GM12878 (cell line): ENCODE measurements around the gene RIMBP2. TPM values are rescaled to one million over a fixed set of nuclear protein-coding genes. Genes with fewer than 3 reads are reported as not detected.

Source experiments
- ATAC-seq: fragments of 200-7000 bp; cut with Tn5 transposase; 3 replicates; pipeline ENCODE4 v1.9.1; 2020; ENCODE audit warnings: mild to moderate bottlenecking, moderate library complexity
- BruUV-seq: library from RNA; stranded (reverse); fragments of 400-500 nt; replicated peaks from 2 replicates; lab custom pipeline; 2021; lab: Mats Ljungman, UMichigan
- CTCF ChIA-PET: fragments of 300-600 bp; sonication (Branson Sonifier 250); formaldehyde crosslinking; extraction: SDS; loops from one replicate; lab custom pipeline; 2021; ENCODE audit warnings: inconsistent platforms; lab: Yijun Ruan, JAX
- POLR2A ChIA-PET: fragments of 350-600 bp; formaldehyde crosslinking; extraction: SDS; loops from one replicate; lab custom pipeline; 2021; ENCODE audit warnings: inconsistent platforms; lab: Charles Lee
- RAD21 ChIA-PET: fragments of 300-600 bp; sonication (Branson Sonifier 250); formaldehyde crosslinking; loops from one replicate; lab custom pipeline; 2023; ENCODE audit warnings: antibody characterized with exemption; ENCODE audit not compliant: unreplicated experiment; lab: Charles Lee
- SMC1A ChIA-PET: fragments of 300-600 bp; sonication (Branson Sonifier 250); formaldehyde crosslinking; loops from one replicate; lab custom pipeline; 2023; ENCODE audit not compliant: unreplicated experiment, uncharacterized antibody; lab: Charles Lee
- DNase-seq: peaks from one replicate; pipeline ENCODE4 v3.0.0-alpha.2; 2011; ENCODE audit warnings: low read depth, low spot score
- FAIRE-seq: peaks from 3 replicates; lab custom pipeline; 2011; peaks lifted over from hg19 to GRCh38; lab: Jason Lieb, UNC
- H2AFZ ChIP-seq: 2 replicates; pipeline ENCODE4 v1.6.0; 2011; ENCODE audit warnings: low read depth, low read length, control low read depth; ENCODE audit not compliant: control insufficient read depth
- H3K27ac ChIP-seq: 2 replicates; pipeline ENCODE4 v1.5.1; 2011; ENCODE audit warnings: control low read depth; ENCODE audit not compliant: control insufficient read depth, insufficient read depth
- H3K27me3 ChIP-seq, 2 experiments: replicated peaks in 1 of 2; 2 replicates each; pipeline versions ENCODE4 v1.6.0 to v1.6.1; 2011; ENCODE audit warnings: low read length in 1 of 2; ENCODE audit not compliant: control insufficient read depth in 2 of 2, insufficient read depth in 2 of 2
- H3K36me3 ChIP-seq, 2 experiments: 2 replicates each; pipeline ENCODE4 v1.5.1; 2011; ENCODE audit warnings: low read length in 1 of 2; ENCODE audit not compliant: control insufficient read depth in 2 of 2, insufficient read depth in 2 of 2
- H3K4me1 ChIP-seq: 2 replicates; pipeline ENCODE4 v1.6.1; 2011; ENCODE audit warnings: mild to moderate bottlenecking, low read length, moderate library complexity, mixed read lengths; ENCODE audit not compliant: control insufficient read depth, insufficient read depth
- H3K4me2 ChIP-seq: 2 replicates; pipeline ENCODE4 v1.6.0; 2011; ENCODE audit warnings: control low read depth; ENCODE audit not compliant: control insufficient read depth, insufficient read depth
- H3K4me3 ChIP-seq: fragments of 200-600 bp; sonication (generic); 2 replicates; pipeline ENCODE4 v1.5.1; 2016
- H3K79me2 ChIP-seq: 2 replicates; pipeline ENCODE4 v1.6.0; 2011; ENCODE audit warnings: low read length; ENCODE audit not compliant: control insufficient read depth, insufficient read depth
- H3K9ac ChIP-seq: 2 replicates; pipeline ENCODE4 v1.8.0; 2011; ENCODE audit warnings: low read length, control low read depth, mixed read lengths; ENCODE audit not compliant: control insufficient read depth, insufficient read depth
- H3K9me3 ChIP-seq: replicated peaks from 3 replicates; pipeline ENCODE4 v1.5.1; 2011; ENCODE audit warnings: mild to moderate bottlenecking, low read length; ENCODE audit not compliant: control insufficient read depth, insufficient read depth
- H4K20me1 ChIP-seq: 2 replicates; pipeline ENCODE4 v1.6.0; 2011; ENCODE audit not compliant: control insufficient read depth, insufficient read depth
- DPF2 ChIP-seq: fragments of 450-650 bp; IDR thresholded peaks from 2 replicates; pipeline ENCODE4 v1.6.1; 2017; ENCODE audit warnings: mild to moderate bottlenecking
- IKZF1 ChIP-seq: fragments of 450-650 bp; conservative IDR thresholded peaks from 2 replicates; pipeline ENCODE4 v1.6.1; 2017; ENCODE audit warnings: antibody characterized with exemption, mild to moderate bottlenecking
- IRF4 ChIP-seq: IDR thresholded peaks from 2 replicates; pipeline ENCODE4 v1.6.1; 2011; ENCODE audit warnings: low read depth, low read length
- KDM1A ChIP-seq: fragments of 200-600 bp; sonication (generic); IDR thresholded peaks from 2 replicates; pipeline ENCODE4 v1.6.1; 2016; ENCODE audit warnings: borderline replicate concordance
- NFXL1 ChIP-seq: fragments of 450-650 bp; IDR thresholded peaks from 2 replicates; pipeline ENCODE4 v1.6.1; 2017; ENCODE audit warnings: antibody characterized with exemption, mild to moderate bottlenecking, borderline replicate concordance
- NRF1 ChIP-seq: conservative IDR thresholded peaks from 2 replicates; pipeline ENCODE4 v1.6.1; 2011; ENCODE audit warnings: mild to moderate bottlenecking, low read depth, low read length, improper control_type of control experiment
- RB1 ChIP-seq: fragments of 450-650 bp; formaldehyde crosslinking; IDR thresholded peaks from 2 replicates; pipeline ENCODE4 v1.6.1; 2017; ENCODE audit warnings: mild to moderate bottlenecking, borderline replicate concordance
- RBBP5 ChIP-seq: fragments of 200-600 bp; sonication (generic); conservative IDR thresholded peaks from 2 replicates; pipeline ENCODE4 v1.6.1; 2016
- SREBF1 ChIP-seq: IDR thresholded peaks from 2 replicates; pipeline ENCODE4 v1.6.1; 2012; ENCODE audit warnings: mild to moderate bottlenecking, low read length
- TCF12 ChIP-seq: IDR thresholded peaks from 2 replicates; pipeline ENCODE4 v1.6.1; 2011; ENCODE audit warnings: low read depth, mild to moderate bottlenecking, low read length
- ZNF207 ChIP-seq: fragments of 450-650 bp; IDR thresholded peaks from 2 replicates; pipeline ENCODE4 v1.6.1; 2014; ENCODE audit warnings: antibody characterized with exemption, mild to moderate bottlenecking, borderline replicate concordance
- ZNF384 ChIP-seq: IDR thresholded peaks from 2 replicates; pipeline ENCODE4 v1.6.1; 2012; ENCODE audit warnings: low read depth, mild to moderate bottlenecking, low read length, improper control_type of control experiment, borderline replicate concordance
- ZSCAN29 ChIP-seq: fragments of 450-650 bp; IDR thresholded peaks from 2 replicates; pipeline ENCODE4 v1.6.1; 2017; ENCODE audit warnings: mild to moderate bottlenecking, moderate library complexity
- WGBS: methylation state at CpG from one replicate; pipeline ENCODE4 v1.1.6; 2016; ENCODE audit warnings: low lambda C conversion rate; ENCODE audit not compliant: insufficient replicate concordance, insufficient coverage; ENCODE audit errors: missing lambda C conversion rate; 5-methylcytosine and 5-hydroxymethylcytosine counted together
- in situ Hi-C: fragments of 300-500 bp; cut with MboI; formaldehyde crosslinking; loops from 9 replicates; pipeline ENCODE4 v1.14.3; 2018; ENCODE audit warnings: mixed read lengths
- intact Hi-C: fragments of 100-400 bp; cut with micrococcal nuclease; formaldehyde crosslinking; loops from one replicate; pipeline ENCODE4 v1.14.2; 2022; ENCODE audit not compliant: unreplicated experiment
- polyA plus RNA-seq, 11 experiments: library from polyadenylated mRNA; depleted of rRNA in 4 of 11; unstranded in 6 of 11; stranded (reverse) in 5 of 11; fragments of >200 nt; fragmentation: Nextera tagmentation in 4 of 11; fragmentation: Illumina TruSeq in 1 of 11; extraction: Ambion mirVana in 4 of 11; extraction: Trizol in 1 of 11; gene quantifications; 1 replicate in 1 of 11; 2 replicates in 10 of 11; pipeline versions ENCODE4 v1.2.1 to v1.2.3, GENCODE V29; 2011 to 2016; ENCODE audit warnings: inconsistent platforms in 2 of 11, missing spikeins in 2 of 11, low read depth in 1 of 11
- total RNA-seq, 4 experiments: library from RNA; depleted of rRNA in 3 of 4; stranded (reverse); fragments of >200 nt in 3 of 4; fragmentation: Illumina TruSeq in 1 of 4; extraction: Trizol in 1 of 4; gene quantifications; 2 replicates each; pipeline versions ENCODE4 v1.2.1 to v1.2.3, GENCODE V29; 2013 to 2021
- TF ChIP-seq, protein P1 (sequence below), 3 experiments: IDR thresholded peaks in 2 of 3; conservative IDR thresholded peaks in 1 of 3; 2 replicates each; pipeline ENCODE4 v1.5.1; 2011; ENCODE audit warnings: low read depth in 3 of 3, low read length in 3 of 3, mild to moderate bottlenecking in 3 of 3, control low read depth in 2 of 3, moderate library complexity in 2 of 3, inconsistent platforms in 1 of 3, mixed read lengths in 1 of 3; ENCODE audit not compliant: control insufficient read depth in 2 of 3, insufficient read depth in 1 of 3; ENCODE audit errors: extremely low read depth in 1 of 3
- TF ChIP-seq, protein P2 (sequence below): fragments of 450-650 bp; IDR thresholded peaks from 2 replicates; pipeline ENCODE4 v1.6.1; 2017; ENCODE audit warnings: mild to moderate bottlenecking, low read depth, inconsistent platforms; ENCODE audit not compliant: poor library complexity, severe bottlenecking
- TF ChIP-seq, protein P3 (sequence below): fragments of 450-650 bp; formaldehyde crosslinking; IDR thresholded peaks from 2 replicates; pipeline ENCODE4 v1.4.0; 2022; ENCODE audit warnings: mild to moderate bottlenecking, moderate library complexity
- TF ChIP-seq, protein P4 (sequence below): fragments of 450-650 bp; IDR thresholded peaks from 2 replicates; pipeline ENCODE4 v1.6.1; 2017; ENCODE audit warnings: borderline replicate concordance

Gene RIMBP2
- total and polyA plus RNA-seq, 10 of the 15 experiments (the other 5 are each of a cell fraction or from before 2014, with no cell fraction given): 0.04 to 2.9 (median 0.07) TPM; not detected in 1

DNA sequence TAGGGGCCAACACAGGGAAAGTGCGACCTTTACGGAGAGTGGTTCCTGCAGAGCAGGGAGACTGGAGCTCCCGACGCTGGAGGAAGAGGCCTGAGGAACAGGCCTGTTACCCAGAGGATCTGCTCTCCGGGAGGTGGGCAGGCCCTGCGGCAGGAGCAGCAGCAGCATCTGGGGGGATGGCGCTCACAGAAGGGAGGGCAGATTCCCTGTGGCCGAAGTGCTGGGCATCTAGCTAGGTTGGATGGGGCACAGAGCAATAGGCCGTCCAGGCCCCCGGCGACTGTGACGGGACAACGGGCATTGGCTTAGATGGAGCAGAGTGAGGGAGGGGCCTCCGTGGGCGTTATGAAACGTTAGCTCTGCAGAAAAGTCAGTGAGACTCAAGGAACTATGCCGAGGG, 242.8 kb downstream of the RIMBP2 start (continued):
- TF ChIP-seq TCF12 (no peak), IKZF1 (no peak), DPF2 (no peak), NFXL1 (no peak), IRF4 (no peak), ZSCAN29 (no peak), ZNF207 (no peak), NRF1 (no peak)
- TF ChIP-seq, protein P1, sequence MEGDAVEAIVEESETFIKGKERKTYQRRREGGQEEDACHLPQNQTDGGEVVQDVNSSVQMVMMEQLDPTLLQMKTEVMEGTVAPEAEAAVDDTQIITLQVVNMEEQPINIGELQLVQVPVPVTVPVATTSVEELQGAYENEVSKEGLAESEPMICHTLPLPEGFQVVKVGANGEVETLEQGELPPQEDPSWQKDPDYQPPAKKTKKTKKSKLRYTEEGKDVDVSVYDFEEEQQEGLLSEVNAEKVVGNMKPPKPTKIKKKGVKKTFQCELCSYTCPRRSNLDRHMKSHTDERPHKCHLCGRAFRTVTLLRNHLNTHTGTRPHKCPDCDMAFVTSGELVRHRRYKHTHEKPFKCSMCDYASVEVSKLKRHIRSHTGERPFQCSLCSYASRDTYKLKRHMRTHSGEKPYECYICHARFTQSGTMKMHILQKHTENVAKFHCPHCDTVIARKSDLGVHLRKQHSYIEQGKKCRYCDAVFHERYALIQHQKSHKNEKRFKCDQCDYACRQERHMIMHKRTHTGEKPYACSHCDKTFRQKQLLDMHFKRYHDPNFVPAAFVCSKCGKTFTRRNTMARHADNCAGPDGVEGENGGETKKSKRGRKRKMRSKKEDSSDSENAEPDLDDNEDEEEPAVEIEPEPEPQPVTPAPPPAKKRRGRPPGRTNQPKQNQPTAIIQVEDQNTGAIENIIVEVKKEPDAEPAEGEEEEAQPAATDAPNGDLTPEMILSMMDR (IDR thresholded peaks at IDR 0.05 in 2 of 3, conservative IDR thresholded peaks at IDR 0.05 in 1 of 3; ENCODE audit: control insufficient read depth in 2 of 3, extremely low read depth in 1 of 3, insufficient read depth in 1 of 3, low read depth in 3 of 3, low read length in 3 of 3): no peak
- TF ChIP-seq, protein P2, sequence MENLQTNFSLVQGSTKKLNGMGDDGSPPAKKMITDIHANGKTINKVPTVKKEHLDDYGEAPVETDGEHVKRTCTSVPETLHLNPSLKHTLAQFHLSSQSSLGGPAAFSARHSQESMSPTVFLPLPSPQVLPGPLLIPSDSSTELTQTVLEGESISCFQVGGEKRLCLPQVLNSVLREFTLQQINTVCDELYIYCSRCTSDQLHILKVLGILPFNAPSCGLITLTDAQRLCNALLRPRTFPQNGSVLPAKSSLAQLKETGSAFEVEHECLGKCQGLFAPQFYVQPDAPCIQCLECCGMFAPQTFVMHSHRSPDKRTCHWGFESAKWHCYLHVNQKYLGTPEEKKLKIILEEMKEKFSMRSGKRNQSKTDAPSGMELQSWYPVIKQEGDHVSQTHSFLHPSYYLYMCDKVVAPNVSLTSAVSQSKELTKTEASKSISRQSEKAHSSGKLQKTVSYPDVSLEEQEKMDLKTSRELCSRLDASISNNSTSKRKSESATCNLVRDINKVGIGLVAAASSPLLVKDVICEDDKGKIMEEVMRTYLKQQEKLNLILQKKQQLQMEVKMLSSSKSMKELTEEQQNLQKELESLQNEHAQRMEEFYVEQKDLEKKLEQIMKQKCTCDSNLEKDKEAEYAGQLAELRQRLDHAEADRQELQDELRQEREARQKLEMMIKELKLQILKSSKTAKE: no peak

DNA sequence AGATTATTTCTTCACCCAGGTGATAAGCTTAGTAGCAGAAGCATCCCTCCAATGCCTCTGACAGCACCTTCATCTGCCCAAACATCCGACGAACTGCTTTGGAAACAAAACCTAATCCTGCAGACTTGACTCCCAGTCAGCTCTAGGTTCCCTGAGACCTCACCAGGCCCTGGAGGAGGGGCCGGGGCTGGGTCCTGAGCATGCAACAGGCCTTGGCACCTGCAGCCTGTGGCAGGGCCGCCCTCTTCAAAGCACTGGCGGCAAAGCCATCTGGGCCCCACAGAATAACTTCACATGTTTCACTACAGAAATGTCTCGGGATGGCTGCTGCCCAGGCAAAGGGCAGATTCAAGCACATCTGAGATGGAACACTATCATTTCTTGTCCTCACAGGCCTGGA, 245.1 kb downstream of the RIMBP2 start:
- ChIA-PET RAD21 (no interaction called here), POLR2A (no interaction called here)
- BruUV-seq: no TSS peak
- TF ChIP-seq ZNF384: no peak
- TF ChIP-seq SREBF1: no peak
- no peak for TF ChIP-seq IRF4
- TF ChIP-seq RBBP5: no peak
- no peak for TF ChIP-seq RB1
- TF ChIP-seq, protein P3, sequence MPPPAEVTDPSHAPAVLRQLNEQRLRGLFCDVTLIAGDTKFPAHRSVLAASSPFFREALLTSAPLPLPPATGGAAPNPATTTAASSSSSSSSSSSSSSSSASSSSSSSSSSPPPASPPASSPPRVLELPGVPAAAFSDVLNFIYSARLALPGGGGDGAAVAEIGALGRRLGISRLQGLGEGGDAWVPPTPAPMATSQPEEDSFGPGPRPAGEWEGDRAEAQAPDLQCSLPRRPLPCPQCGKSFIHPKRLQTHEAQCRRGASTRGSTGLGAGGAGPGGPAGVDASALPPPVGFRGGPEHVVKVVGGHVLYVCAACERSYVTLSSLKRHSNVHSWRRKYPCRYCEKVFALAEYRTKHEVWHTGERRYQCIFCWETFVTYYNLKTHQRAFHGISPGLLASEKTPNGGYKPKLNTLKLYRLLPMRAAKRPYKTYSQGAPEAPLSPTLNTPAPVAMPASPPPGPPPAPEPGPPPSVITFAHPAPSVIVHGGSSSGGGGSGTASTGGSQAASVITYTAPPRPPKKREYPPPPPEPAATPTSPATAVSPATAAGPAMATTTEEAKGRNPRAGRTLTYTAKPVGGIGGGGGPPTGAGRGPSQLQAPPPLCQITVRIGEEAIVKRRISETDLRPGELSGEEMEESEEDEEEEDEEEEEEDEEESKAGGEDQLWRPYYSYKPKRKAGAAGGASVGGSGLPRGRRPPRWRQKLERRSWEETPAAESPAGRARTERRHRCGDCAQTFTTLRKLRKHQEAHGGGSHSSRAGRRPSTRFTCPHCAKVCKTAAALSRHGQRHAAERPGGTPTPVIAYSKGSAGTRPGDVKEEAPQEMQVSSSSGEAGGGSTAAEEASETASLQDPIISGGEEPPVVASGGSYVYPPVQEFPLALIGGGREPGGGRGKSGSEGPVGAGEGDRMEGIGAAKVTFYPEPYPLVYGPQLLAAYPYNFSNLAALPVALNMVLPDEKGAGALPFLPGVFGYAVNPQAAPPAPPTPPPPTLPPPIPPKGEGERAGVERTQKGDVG (CRISPR knock-in tag): no peak
- TF ChIP-seq, protein P4, sequence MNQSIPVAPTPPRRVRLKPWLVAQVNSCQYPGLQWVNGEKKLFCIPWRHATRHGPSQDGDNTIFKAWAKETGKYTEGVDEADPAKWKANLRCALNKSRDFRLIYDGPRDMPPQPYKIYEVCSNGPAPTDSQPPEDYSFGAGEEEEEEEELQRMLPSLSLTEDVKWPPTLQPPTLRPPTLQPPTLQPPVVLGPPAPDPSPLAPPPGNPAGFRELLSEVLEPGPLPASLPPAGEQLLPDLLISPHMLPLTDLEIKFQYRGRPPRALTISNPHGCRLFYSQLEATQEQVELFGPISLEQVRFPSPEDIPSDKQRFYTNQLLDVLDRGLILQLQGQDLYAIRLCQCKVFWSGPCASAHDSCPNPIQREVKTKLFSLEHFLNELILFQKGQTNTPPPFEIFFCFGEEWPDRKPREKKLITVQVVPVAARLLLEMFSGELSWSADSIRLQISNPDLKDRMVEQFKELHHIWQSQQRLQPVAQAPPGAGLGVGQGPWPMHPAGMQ: no peak
- no peak for TF ChIP-seq KDM1A

More for the DNA sequence above, 245.1 kb downstream of the RIMBP2 start:
- no peaks in the 10 kb centered on the region for H3K79me2 ChIP-seq
- no peak overlapping the region for H3K9ac ChIP-seq
- H2AFZ ChIP-seq: no peak overlapping the region
- FAIRE-seq (no peak), ATAC-seq (no peak), DNase-seq (no peak)
- ChIA-PET CTCF (no interaction called here), SMC1A (no interaction called here)
- no peak overlapping the region for H3K4me3 ChIP-seq
- in situ Hi-C loops (no loop called here), intact Hi-C loops (no loop called here)
- no peaks in the 10 kb centered on the region for H3K4me1 ChIP-seq
- H3K36me3 ChIP-seq: no peaks in the 10 kb centered on the region
- no peak overlapping the region for H3K27ac ChIP-seq
- H3K27me3 ChIP-seq: no peaks in the 10 kb centered on the region
- WGBS: 49% methylated on average over 6 of the region's 6 CpGs
- H3K4me2 ChIP-seq: no peak overlapping the region
- H4K20me1 ChIP-seq: no peaks in the 10 kb centered on the region
- H3K9me3 ChIP-seq: no peaks in the 10 kb centered on the region; the same call in 1 of the 3 replicates
